SW480 (cell line): Measurements from ENCODE around the gene TCF4.

Experiments used
- DNase-seq: peaks from one replicate; pipeline ENCODE4 v3.0.0-alpha.2; 2016; ENCODE audit warnings: low spot score

TCF4 gene

DNA sequence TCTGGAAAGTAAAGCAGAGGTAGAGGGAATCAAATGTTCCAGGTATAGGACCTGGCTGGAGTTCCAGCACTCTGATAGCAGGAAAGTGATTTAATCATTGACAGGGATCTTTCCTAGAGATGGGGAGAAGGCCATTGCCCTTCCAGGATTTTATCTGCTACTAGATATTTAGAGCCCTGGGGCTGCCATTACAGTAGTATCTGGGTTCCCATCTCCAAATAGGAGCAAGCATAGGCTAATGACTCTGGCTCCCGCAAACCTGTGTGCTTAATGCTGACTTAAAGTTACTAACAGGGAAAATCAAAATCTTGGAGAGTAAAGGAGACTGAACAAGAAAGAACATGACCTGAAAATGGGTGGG is 331.1 kb downstream of the TCF4 start:
- no peak for DNase-seq

- DNase-seq = no peak
Measured at GRCh38 chr18:55256226-55256928, 331.6 kb downstream of the TCF4 start.

GRCh38 chr18:55253814-55254213 is 334.2 kb downstream of the TCF4 start:
- no peak for DNase-seq

- no peak for DNase-seq
Measured at GRCh38 chr18:55252901-55253300, 335.1 kb downstream of the TCF4 start.

- DNase-seq = peak; percentile 20
Measured at GRCh38 chr18:55252053-55252675, 335.8 kb downstream of the TCF4 start.

DNA sequence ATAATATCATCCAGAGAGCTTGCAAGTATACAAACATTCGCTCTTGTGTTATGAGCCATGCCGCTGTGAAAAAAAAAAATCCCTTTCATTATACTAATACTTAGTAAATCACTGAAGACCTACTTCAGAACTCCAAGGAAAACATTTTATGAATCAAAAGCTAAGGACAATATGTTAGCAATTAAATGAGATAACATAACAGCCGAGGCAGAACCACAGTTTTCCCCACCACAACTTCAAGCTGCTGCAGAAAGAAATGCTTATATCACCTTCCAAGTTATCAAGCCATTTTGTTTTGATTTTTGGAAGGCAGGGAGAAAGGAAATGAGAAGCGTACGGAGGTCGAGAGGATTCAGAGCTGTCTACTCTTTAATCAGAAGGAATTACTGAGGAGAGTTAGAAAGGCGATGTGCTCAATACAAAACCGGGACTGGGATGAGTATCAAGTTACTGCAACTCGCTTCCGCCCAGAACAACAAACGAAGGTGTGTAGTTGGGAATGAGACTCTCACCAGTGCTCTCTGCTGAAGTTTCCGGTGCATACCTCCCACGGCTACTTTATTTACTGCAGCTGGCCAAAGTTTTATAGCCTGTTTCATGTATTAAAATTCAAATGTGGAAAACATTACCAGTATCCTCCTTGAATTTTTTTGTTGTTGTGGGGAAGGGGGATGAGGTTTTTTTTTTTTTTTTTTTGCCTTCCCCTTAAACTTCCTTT is 336.6 kb downstream of the TCF4 start:
- peak; percentile 81 for DNase-seq

GRCh38 chr18:55250768-55251173 is 337.2 kb downstream of the TCF4 start:
- no peak for DNase-seq

- DNase-seq = no peak
Measured at GRCh38 chr18:55249550-55249949, 338.4 kb downstream of the TCF4 start.

DNA sequence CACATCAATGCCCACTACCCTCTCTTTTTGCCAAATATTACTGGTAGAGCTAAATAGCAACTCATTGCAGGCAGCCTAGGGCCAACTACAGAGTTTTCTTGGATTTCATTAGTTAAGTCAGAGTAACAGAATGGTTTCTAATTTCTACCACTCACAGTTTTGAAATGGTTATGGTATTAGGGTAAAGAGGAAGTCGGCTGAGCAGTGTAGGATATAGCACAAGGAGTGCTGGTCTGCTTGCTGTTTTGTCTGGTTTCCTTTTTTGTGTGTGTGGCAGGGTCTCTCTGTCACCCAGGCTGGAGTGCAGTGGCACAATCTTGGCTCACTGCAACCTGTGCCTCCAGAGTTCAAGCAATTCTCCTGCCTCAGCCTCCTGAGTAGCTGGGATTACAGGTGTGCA is 339.5 kb downstream of the TCF4 start:
- DNase-seq = no peak

- DNase-seq = peak; percentile 73
Measured at GRCh38 chr18:55247032-55247431, 341.0 kb downstream of the TCF4 start.

GRCh38 chr18:55246278-55246677 is 341.7 kb downstream of the TCF4 start:
- no peak for DNase-seq

DNA sequence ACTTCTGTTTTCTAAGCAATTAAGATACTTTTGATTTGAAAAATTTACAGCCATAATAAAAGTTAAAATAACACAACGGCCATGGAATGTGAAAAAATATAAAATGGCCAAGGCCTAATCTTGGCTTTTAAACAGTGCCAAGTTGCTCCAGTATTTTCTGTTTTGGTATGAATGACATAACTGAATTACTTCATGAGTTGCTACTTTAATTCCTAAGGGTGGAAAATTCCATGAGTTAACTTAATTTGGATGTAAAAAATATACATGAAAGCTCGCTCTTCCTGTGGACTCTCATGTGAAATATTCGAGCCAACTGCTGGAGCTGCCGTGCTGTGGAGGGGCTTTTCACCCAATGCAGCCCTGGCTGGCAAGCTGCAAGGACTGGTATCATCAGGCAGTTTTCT is 342.8 kb downstream of the TCF4 start:
- DNase-seq = no peak

DNA sequence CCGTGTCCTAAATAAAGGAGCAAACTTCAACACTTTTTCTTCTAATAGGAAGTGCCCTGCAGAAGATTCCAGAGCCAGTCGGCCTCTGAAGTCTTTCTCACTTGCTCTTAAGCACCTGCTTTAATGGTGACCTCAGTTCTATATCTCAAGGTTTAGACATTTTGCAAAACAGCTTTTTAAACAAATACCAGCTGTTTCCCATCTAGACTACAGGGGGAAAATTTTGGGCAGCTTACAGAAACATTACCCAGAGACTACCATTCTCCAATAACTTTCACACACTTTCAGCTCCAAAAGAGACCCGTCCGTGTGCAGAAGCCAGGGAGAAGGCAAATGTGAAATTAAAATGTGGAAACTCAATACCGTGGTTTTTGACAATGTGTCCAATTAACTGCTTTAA is 343.4 kb downstream of the TCF4 start:
- DNase-seq = no peak

GRCh38 chr18:55243857-55244256 is 344.1 kb downstream of the TCF4 start:
- DNase-seq = no peak

DNA sequence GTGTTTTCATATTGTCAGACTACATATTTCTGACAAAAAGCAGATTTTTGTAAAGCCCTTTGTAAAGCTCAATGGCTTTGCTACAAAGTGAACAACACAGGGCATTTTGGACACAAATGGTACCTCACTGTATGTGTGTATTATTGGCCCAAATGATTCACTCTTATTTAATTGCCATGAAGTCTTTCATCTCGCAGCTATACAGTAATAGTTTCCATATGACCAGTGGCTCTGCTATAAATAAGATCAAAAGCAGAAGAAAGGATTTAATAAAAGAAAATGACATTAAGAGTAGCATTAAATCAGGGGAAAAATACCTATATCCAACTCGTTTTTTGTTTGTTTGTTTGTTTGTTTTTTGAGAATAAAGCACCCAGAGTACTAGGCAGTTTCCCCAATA is 344.7 kb downstream of the TCF4 start:
- DNase-seq = no peak

DNA sequence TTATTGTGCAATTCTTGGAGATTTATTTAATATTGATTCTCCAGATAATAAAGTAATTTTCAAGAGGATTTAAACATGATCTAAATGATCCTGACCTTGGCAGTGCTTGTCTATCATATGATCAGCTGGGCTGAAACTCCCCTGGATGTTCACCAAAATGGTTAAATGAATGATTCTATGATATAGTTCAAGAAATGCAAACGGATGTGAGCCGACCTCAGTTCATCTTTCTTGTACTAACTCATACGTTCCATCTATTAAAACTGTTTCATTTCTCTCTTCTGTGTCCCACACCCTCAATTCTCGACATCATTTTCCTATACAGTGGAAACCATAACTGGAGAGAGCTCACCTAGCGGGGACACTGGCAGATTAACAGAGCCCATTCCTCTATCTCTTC is 347.0 kb downstream of the TCF4 start:
- no peak for DNase-seq

DNA sequence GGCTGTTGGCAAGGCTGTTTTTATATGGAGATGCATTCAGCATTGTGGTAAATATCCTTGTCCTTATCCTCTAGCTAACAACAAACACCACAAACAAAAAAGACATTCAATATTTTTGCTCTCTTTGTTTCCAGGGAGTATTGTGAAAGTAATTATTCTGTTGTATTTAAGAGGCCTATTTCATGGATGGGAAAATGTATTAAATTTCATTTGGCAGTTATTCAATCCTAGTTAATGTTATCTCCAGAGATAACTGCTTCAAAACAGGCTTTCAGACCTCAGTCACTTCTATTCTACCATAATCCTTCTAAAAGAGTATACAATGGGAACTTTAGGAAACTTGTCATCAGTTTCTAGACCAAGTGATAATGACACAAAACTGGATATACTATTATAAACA is 348.3 kb downstream of the TCF4 start:
- DNase-seq = no peak

GRCh38 chr18:55237660-55238059 is 350.3 kb downstream of the TCF4 start:
- no peak for DNase-seq

DNA sequence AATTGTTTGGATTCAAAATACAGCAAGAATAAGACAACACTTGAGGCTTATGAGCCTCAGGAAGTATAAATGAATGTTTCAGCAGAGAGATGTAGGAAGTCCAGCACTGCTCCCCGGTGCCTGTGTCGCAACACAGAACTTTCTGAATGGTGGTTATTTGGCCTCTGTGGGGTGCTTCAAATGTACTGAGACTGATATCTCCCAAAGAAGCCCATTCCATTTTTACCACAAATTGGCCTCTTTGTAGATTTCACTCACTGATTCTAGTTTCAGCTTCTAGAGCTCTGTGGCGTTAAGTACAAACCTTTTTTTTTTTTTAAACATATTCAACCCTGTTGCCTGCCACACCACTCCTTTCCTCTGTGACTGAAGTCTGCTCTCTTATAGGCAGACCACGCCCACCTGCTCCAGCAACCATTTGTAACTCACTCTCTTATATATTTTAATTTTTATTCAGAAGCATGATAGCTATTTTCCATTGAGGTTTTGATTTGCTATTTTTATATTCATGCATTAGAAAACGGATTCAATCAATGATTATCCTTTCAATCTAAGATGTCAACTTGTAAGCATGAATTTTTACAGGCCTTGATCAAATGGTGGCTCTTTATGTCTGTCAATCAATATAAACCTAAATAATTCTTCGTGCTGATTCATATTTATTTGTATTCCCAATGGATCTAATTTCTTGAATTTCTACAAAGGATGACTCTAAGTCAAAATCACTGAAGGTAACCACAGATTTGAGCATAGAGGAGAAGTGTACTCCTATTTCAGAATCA is 351.7 kb downstream of the TCF4 start:
- DNase-seq = no peak

DNA sequence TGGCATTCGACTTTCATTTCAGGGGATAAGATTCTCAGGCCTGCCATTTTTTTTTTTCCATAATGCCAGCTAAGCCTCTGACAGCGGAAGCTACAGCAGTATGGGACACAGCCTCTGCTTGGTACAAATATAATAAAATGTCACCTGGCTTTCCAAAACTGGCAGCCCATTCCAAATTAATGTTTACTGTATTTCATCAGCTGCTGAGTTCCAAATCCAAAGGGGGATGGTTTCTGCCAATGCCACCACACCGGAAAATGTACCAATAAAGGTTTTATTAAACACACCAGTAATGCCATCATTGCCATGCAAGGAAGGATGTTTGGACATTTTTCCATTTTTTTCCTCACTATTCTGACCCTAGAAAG is 352.9 kb downstream of the TCF4 start:
- no peak for DNase-seq

- peak; percentile 68 for DNase-seq
Measured at GRCh38 chr18:55234366-55235093, 353.5 kb downstream of the TCF4 start.

- no peak for DNase-seq
Measured at GRCh38 chr18:55233857-55234256, 354.1 kb downstream of the TCF4 start.
